ENCODE data around the gene RAD51B. TPM values are rescaled to one million over a fixed set of nuclear protein-coding genes. Genes with fewer than 3 reads are reported as not detected.
A peak's percentile ranks its signal among the peaks of the same experiment; 100 is the strongest.

The RAD51B gene
- total RNA-seq, 4 donors from 2014 or later, result 12.6 to 26.4 (median 16.7) TPM

GRCh38 chr14:68471029-68471963 lies 651.7 kb downstream of the RAD51B start:
- 86 to 91% methylated on average over 11 to 12 of the region's 12 CpGs for WGBS, 2 donors
- DNase-seq (ENCODE audit: low spot score in 2 of 2), result no peak
- no peaks in the 10 kb centered on the region for H3K36me3 ChIP-seq

GRCh38 chr14:68471964-68472508 lies 652.5 kb downstream of the RAD51B start:
- no peaks in the 10 kb centered on the region for H3K36me3 ChIP-seq
- no peaks in the 10 kb centered on the region for H3K27me3 ChIP-seq
- TF ChIP-seq EP300 (IDR thresholded peaks at IDR 0.05), result no peak
- TF ChIP-seq CTCF (IDR thresholded peaks at IDR 0.05), result no peak
- no peak for TF ChIP-seq POLR2A (IDR thresholded peaks at IDR 0.05)
- WGBS, 2 donors, result 95 to 98% methylated on average over 4 of the region's 4 CpGs
- DNase-seq (ENCODE audit: low spot score in 2 of 2), result no peak
- no peak overlapping the region for H3K27ac ChIP-seq
- H3K4me1 ChIP-seq, result peaks cover 0 to 26% (median 1%) of the 10 kb centered on the region in 4 donors
- H3K9me3 ChIP-seq, result no peaks in the 10 kb centered on the region
- no peak overlapping the region for H3K4me3 ChIP-seq

More at GRCh38 chr14:68471029-68471963, 651.7 kb downstream of the RAD51B start:
- Histone ChIP-seq H3K4me3 (no peak overlapping the region), H3K9me3 (no peaks in the 10 kb centered on the region), H3K27ac (peak overlapping the region in 2 of 4 donors; percentile 30 to 34), H3K27me3 (no peaks in the 10 kb centered on the region), H3K4me1 (peaks cover 0 to 29% (median 4%) of the 10 kb centered on the region in 4 donors)
- TF ChIP-seq POLR2A (IDR thresholded peaks at IDR 0.05) (no peak), CTCF (IDR thresholded peaks at IDR 0.05) (no peak), EP300 (IDR thresholded peaks at IDR 0.05) (no peak)

DNA sequence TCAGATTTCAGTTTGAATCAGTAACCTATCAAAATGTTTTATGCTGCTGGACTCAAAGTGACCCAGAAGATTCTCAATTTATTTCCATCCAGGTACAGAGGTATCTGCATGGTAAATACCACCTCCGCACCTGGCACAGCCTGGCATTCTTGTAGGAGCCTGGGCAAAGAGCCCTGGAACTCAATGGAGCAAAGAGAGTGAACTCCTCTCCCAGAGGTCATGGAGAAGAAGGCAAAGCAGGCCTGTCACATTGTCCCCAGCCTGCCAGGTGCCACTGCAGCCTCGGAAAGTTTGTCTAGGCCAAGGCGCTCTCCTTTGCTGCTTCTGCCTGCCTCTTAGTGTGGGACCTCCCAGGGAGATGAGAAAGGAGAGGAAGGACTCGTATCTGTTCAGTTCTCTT lies 653.5 kb downstream of the RAD51B start:
- Histone ChIP-seq H3K27me3 (no peaks in the 10 kb centered on the region), H3K27ac (no peak overlapping the region), H3K4me1 (peaks cover 0 to 26% (median 0%) of the 10 kb centered on the region in 4 donors), H3K36me3 (no peaks in the 10 kb centered on the region), H3K4me3 (no peak overlapping the region), H3K9me3 (no peaks in the 10 kb centered on the region)
- 87 to 88% methylated on average over 4 of the region's 4 CpGs for WGBS, 2 donors
- TF ChIP-seq CTCF (IDR thresholded peaks at IDR 0.05) (no peak), EP300 (IDR thresholded peaks at IDR 0.05) (no peak), POLR2A (IDR thresholded peaks at IDR 0.05) (no peak)
- no peak for DNase-seq (ENCODE audit: low spot score in 2 of 2)

DNA sequence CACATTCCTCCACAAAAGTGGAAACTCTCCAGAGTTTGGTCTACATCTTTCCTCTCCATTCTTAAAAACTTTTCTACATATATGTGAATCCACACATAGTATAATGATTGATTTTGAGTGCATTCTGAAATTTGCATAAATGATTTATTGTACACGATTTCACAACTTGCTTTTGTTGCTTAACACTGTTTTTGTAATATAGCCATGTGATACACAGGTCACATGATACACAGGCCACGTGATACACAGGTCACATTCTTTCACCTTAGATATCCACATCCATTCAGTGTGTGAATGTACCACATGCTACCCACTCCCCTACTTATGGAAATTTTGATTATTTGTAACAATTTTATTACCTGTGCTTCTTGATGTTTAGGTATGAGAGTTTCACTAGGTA lies 654.2 kb downstream of the RAD51B start:
- H3K27me3 ChIP-seq, result no peaks in the 10 kb centered on the region
- H3K9me3 ChIP-seq, result no peaks in the 10 kb centered on the region
- no peaks in the 10 kb centered on the region for H3K36me3 ChIP-seq
- H3K27ac ChIP-seq, result no peak overlapping the region
- DNase-seq (ENCODE audit: low spot score in 2 of 2), result no peak
- WGBS, 2 donors, result 74 to 79% methylated on average over 2 of the region's 2 CpGs
- H3K4me3 ChIP-seq, result no peak overlapping the region
- H3K4me1 ChIP-seq, result peaks cover 0 to 21% (median 0%) of the 10 kb centered on the region in 4 donors
- no peak for TF ChIP-seq POLR2A (IDR thresholded peaks at IDR 0.05)

GRCh38 chr14:68474741-68475140 lies 655.2 kb downstream of the RAD51B start:
- 93 to 95% methylated on average over 4 of the region's 4 CpGs for WGBS, 2 donors
- Histone ChIP-seq H3K9me3 (no peaks in the 10 kb centered on the region), H3K4me1 (peaks cover 0 to 14% (median 0%) of the 10 kb centered on the region in 4 donors), H3K36me3 (no peaks in the 10 kb centered on the region), H3K27me3 (no peaks in the 10 kb centered on the region), H3K27ac (no peak overlapping the region), H3K4me3 (no peak overlapping the region)
- no peak for DNase-seq (ENCODE audit: low spot score in 2 of 2)
- TF ChIP-seq EP300 (IDR thresholded peaks at IDR 0.05) (no peak), POLR2A (IDR thresholded peaks at IDR 0.05) (no peak), CTCF (IDR thresholded peaks at IDR 0.05) (no peak)

Data from tibial nerve (tissue), 4 donors.